HL-60/S4 treated with retinoic acid at 250 ng/mL for 4 days and 3 days (cell line): ENCODE measurements around the gene MPLKIP.
"Not testable (repeated sequence)": the region's sequence is repeated elsewhere in the genome, so short reads cannot be mapped to it uniquely, and the experiment has no call there.

Experiments used
- in situ Hi-C: fragments of 300-500 bp; cut with MboI; formaldehyde crosslinking; loops from 2 replicates; pipeline ENCODE4 v1.7.0; 2022; ENCODE audit warnings: low sequenced_read_pairs

Gene MPLKIP

DNA sequence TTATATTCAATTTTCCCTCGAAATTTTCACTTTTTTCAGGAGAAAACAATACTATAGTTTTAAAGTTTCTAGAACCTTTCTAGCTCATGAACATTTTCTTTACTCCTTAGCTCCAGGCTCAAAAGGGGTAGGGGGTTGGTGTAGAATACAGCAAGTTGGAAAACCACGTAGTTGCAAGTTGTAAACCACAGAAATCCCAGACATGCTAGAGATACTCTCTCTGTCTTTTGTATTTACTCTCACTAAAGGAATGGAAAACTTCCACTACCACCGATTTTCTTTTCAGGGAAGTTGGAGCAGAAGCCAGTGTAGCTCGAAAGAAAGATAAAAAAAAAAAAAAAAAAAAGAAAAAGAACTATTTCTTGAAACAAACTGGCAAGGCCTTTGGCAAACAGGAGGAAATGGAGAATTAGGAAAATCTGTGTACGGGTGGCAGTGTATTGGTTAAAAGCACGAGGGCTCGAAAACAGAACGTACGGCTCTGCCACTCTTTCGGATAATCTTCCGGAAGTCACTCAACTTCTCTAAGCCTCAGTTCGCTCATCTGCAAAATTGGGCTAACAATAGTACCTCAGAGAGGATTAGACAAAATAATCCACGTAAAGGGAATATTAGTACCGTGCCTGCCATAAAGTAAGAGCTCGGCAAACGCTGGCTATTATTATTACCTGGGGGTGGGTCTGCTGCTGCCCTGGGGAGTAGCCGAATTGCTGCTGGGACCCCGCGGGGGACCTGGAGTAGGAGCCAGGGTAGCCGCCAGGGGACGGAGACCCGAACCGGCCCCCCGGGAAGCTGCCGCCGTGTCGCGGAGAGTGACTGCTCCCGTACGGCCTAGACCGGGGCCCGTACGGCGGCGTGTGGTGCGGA lies 628 bp downstream of the MPLKIP start:
- in situ Hi-C loops, result no loop called here

DNA sequence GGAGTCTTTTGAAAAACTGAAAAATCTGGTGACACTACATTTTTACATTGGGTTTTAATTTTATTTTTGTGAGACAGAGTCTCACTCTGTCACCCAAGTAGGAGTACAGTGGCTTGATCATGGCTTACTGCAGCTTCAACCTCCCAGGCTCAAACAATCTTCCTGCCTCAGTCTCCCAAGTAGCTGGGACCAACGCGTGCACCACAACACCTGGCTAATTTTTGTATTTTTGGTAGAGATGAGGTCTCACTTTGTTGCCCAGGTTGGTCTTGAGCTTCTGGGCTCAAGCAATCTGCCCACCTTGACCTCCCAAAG lies 11.5 kb downstream of the MPLKIP start:
- in situ Hi-C loops, result no loop called here

DNA sequence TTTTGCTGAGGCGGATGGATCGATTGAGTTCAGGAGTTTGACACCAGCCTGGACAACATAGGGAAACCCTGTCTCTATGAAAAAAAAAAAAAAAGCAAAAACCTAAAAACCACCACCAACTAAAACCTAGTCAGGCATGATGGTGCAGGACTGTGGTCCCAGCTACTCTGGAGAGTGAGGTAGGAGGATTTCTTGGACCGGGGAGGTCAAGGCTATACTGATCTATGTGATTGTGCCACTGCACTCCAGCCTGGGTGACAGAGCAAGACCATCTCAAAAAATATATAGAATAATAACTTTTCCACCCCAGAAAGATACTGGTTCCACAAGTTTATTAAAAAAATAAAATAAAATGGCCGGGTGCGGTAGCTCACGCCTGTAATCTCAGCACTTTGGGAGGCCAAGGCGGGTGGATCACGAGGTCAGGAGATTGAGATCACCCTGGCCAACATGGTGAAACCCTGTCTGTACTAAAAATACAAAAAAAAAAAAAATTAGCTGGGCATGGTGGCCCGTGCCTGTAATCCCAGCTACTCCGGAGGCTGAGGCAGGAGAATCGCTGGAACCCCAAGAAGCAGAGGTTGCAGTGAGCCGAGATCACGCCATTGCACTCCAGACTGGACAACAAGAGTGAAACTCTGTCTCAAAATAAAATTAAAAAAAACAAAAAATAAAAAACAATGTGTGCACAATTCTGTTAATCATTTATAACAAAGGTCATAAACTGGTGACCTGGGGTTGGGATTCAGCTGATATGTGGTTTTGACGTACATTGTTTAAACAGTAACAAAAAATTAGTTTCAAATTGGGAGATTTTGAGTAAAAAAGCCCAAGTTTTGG lies 12.1 kb downstream of the MPLKIP start:
- in situ Hi-C loops, result not testable (repeated sequence)

DNA sequence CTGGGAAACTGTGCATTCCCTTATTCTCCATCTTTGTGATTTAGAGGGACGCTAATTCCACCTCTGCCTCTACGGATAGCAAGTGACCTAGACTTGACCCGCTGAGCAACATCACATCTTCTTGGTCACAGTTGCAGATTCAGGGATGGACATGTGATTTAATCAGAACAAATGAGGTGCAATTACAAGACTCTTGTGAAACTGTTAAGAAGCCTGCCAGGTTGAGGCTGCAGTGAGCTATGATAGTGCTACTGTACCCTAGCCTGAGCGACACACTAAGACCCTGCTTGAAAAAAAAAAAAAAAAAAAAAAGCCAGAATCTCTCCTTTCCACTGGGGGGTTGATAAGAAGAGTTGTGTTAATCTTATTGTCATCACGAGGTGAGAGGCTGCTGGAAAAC lies 14.4 kb downstream of the MPLKIP start:
- in situ Hi-C loops, result no loop called here

DNA sequence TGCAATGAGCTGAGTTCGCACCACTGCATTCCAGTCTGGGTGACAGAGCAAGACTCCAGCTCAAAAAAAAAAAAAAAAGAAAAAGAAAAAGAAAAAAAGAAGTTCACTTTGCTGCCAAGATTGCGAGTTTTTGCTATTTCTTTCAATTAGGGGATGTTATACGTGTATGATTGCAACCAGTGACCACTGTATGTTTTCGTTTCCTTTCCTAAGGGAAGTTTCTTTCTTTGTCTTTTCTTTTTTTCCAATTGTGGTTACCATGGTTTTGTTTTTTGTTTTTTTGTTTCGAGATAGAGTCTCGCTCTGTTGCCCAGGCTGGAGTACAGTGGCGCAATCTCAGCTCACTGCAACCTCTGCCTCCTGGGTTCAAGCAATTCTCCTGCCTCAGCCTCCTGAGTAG lies 16.2 kb downstream of the MPLKIP start:
- in situ Hi-C loops, result not testable (repeated sequence)

DNA sequence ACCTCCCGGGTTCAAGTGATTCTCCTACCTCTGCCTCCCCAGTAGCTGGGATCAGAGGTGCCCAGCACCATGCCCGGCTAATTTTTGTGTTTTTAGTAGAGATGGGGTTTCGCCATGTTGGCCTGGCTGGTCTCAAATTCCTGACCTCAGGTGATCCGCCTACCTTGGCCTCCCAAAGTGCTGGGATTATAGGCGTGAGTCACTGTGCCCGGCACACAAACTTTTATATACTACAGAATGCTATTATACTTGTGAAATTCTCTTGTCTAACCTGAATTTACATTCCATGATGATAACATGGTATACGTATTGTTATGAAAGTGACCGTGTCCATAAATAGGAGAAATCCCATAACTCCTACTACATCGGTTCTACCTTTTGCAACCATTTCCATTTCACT lies 17.2 kb downstream of the MPLKIP start:
- in situ Hi-C loops, result not testable (repeated sequence)

DNA sequence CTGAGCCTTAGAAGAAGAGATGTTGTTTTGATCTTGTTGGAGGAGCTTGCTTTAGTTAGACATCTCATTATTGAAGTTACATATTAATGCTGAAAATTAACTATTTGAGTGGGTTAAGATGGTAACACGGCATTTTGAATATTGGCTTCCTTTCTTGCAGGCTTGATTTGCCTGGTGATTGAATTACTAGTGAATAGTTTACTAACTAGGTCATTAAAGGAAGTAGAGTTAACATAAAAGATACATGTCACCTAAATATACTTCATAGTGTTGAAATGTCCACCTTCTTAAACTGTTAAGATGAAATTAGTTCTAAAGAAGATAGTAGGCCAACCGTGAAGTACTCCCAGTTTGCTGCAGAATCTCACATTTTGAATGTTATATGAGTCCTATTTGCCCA lies 18.5 kb downstream of the MPLKIP start:
- in situ Hi-C loops, result no loop called here

DNA sequence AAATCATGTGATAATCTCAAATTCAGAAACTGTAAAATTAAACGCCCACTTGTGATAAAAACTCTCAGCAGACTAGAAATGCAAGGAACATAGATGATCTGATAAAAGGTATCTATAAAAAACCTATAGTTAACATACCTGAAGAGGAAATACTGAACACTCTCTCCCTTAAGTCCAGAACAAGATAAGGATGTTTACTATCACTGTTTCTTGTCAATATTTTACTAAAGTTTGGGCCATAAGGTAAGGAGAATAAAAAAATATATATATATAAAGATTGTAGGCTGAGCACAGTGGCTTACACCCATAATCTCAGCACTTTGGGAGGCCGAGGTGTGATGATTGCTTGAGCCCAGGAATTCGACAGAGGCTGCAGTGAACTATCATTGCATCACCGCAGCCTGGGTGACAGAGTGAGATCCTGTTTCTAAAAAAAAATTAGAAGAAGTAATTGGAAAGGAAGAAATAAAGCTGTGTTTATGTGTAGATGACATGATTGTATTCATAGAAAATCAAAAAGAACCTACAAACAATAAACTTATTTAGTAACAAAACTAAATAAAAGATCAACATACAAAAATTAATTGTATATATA lies 28.4 kb downstream of the MPLKIP start:
- in situ Hi-C loops, result no loop called here

DNA sequence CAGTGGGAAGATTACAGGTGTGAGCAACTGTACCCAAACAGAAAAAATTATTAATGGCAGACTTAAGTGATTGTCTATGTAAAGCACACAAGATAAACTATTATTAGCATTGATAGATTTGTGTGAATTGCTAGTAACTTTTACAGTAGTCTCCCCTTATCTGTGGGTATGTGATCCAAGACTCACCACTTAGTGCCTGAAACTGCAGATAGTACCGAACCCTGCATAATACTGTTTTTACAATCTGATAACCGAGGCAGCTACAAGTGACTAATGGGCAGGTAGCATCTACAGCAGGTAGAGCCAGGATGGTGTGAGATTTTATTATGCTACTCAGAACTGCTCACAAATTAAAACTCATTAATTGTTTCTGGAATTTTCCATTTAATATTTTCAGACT lies 31.5 kb downstream of the MPLKIP start:
- in situ Hi-C loops, result no loop called here

DNA sequence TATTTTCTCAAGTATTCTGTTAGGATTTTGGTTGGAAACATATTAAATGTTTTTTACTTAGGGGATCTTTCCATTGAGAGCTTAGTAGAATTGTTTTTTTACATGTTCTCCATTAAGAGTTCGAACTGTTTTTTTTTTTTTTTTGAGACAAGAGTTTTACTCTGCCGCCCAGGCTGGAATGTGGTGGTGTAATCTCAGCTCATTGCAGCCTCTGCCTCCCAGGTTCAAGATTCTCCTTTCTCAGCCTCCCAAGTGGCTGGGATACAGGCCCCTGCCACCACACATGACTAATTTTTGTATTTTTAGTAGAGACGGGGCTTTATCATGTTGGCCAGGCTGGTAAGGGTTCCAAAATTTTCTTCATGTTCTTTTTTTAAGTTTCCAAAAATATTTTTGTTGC lies 33.2 kb downstream of the MPLKIP start:
- in situ Hi-C loops, result no loop called here

DNA sequence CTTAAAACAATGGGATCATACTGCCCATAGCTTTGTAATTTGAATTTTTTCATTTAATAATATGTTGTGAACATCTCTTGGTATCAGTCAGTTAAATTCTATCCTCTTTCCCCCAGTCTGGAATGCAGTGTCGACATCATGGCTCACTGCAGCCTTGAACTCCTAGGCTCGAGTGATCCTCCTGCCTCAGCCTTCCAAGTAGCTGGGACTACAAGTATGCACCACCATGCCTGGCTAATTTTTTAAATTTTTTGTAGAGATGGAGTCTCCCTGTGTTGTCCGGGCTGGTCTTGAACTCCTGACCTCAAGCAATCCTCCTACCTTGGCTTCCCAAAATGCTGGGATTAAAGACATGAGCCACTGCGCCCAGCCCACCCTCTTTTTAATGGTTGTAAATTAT lies 34.6 kb downstream of the MPLKIP start:
- in situ Hi-C loops, result no loop called here

DNA sequence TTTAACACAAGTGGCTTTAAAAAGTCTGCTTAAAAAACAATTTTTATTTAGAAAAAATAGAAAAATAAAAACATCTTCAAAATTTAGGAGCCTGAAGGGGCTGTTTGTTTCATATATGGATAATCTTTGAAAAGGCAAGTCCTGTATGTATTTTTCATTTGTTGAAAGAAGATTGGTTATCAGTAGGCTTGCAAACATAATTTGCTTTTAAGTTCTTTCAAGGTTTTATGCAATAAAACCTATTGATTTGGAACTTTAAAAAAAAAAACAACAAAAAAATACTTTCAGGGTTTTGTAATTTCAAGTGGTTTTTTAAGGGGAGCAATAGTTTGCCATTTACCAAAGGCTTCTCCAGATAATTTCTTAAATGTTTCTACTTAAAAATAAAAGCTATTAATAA lies 35.6 kb downstream of the MPLKIP start:
- in situ Hi-C loops, result no loop called here

DNA sequence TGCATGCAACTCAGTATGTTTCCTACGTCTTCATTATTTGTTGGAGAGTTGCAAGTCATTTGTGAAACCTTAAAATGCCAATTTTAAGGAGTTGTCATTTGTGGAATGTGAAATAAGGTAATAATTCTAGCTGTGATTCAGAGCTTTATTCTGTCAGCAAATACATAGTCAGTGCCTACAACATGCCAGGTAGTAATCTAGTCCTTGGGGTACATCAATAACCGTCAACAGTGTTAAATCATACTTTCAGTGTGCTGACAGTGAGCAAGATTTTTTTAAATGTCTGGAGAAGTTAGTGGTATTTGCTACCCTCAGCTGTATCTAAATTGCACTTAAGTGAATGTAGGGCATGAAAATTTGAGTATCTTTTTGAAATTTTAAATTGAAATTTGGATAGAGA lies 36.7 kb downstream of the MPLKIP start:
- in situ Hi-C loops, result no loop called here

DNA sequence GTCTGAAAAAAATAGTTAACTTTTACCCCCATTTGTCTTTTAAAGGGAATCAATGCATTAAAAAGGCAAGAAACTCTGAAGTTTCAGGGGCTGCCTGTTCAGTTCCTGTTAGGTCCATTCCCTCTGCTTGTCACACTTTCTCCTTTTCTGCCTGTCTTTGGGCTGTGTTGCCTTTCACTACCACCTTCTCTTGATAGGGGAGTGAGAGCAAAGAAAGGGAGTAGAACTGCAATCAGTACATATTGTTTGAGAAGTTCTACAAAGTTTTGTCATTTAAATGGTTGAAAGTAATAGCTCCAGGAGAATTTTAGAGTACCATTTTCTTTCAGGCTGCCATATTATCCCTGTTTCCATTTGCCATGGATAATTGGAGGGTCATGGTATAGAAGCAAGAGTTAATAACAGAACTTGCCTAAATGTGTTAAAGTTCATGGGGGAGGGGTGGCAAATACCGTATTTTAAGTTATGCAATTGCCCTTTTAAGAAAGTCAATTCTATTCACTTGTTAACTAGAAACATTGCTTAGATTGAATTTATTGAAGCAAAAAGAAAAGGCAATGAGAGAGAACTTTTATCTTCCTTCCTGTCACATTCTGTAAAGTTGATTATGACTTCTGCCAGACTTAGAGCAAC lies 38.6 kb downstream of the MPLKIP start:
- in situ Hi-C loops, result no loop called here

DNA sequence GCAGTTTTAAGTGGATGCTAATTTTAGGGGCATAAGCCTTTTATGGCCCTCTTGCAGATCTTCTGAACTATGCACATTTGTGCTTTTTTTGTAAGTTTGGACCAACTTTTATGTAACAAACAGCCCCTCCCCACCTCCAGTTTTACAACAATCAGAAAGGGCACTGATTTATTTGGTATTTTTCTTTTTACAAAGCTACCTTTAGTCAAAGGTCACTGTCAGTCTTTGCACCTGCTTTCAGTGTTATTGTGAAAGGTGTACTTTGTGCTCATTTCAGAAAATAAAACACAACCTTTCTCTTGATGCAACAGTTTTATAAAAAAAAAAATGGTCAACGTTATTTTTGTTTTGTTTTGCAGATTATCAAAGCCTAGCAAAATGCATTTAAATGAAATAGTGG lies 39.2 kb downstream of the MPLKIP start:
- in situ Hi-C loops, result no loop called here

DNA sequence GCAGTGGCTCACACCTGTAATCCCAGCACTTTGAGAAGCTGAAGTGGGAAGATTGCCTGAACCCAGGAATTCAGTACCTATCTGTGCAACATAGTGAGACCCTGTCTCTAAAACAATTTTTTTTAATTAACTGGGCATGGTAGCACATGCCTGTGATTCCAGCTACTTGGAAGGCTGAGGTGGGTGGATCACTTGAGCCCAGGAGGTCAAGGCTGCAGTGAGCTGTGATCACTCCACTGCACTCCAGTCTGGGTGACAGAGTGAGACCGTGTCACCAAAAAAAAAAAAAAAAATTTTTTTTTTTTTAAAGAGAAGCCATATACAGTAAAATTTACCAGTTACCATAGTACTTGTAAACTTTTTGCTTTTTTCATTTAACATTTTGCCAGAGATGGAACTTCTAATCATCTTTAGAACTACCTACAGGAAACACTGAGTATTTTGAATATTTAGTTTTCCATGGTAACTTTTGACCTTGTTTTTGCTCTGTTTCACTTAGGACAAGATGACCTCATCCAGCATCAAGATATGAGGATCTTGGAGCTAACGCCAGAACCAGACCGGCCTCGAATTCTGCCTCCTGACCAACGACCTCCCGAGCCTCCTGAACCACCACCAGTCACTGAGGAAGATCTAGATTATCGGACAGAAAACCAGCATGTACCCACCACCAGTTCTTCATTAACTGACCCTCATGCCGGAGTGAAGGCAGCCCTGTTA lies 40.6 kb downstream of the MPLKIP start:
- in situ Hi-C loops, result no loop called here

DNA sequence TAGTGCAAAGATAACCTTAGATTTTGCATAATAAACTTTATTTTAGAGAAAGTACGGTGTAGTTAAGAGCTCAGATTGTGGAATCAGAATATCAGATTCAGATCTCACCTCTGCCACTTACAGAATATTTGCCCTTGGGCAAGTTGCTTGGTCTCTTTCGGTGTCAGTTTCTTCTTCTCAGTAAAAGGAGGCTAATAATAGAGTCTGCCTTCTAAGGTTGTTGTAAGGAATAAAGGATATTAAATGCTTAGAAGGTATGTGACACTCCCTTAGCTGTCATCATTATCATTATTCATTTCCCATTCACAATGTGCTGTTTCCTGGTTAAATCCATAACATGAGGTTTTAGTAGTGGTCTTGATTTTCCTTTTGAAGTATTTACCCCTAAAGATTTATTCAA lies 42.2 kb downstream of the MPLKIP start:
- in situ Hi-C loops, result no loop called here

DNA sequence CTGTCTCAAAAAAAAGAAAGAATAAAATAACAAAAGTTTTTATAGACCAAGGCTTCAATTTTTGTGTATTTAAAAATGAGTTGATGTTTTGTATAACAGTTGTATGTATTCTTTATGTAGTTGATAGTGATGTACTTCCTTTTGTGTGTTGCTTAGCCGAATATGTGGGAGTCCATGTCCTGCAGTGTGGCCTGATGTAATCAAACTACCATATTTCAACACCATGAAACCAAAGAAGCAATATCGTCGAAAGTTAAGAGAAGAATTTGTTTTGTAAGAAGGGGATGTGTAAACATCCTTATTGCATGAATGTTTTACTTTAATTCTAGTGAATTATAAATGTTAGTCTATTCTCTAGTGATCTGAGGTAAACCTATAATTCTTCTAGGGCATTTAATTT lies 56.6 kb downstream of the MPLKIP start:
- in situ Hi-C loops, result no loop called here
